GM12891 (cell line): ENCODE data around the gene RYR1.

ENCODE experiments used
- PAX5 ChIP-seq: IDR thresholded peaks from 2 replicates; pipeline ENCODE4 v1.6.1; 2011; ENCODE audit warnings: low read length, moderate library complexity, mild to moderate bottlenecking; ENCODE audit not compliant: insufficient read depth, severe bottlenecking
- POLR2A ChIP-seq: IDR thresholded peaks from 2 replicates; pipeline ENCODE4 v1.6.1; 2011; ENCODE audit warnings: low read depth, low read length, control low read depth
- POLR2AphosphoS5 ChIP-seq: IDR thresholded peaks from 2 replicates; pipeline ENCODE4 v1.6.1; 2011; ENCODE audit warnings: low read depth, low read length, control low read depth
- POU2F2 ChIP-seq: IDR thresholded peaks from 2 replicates; pipeline ENCODE4 v1.6.1; 2011; ENCODE audit warnings: low read depth, mild to moderate bottlenecking, control low read depth, low read length, moderate library complexity
- SPI1 ChIP-seq: IDR thresholded peaks from 2 replicates; pipeline ENCODE4 v1.6.1; 2011; ENCODE audit warnings: low read depth, low read length, control low read depth
- TAF1 ChIP-seq: IDR thresholded peaks from 2 replicates; pipeline ENCODE4 v1.6.1; 2011; ENCODE audit warnings: low read depth, low read length, control low read depth

DNA sequence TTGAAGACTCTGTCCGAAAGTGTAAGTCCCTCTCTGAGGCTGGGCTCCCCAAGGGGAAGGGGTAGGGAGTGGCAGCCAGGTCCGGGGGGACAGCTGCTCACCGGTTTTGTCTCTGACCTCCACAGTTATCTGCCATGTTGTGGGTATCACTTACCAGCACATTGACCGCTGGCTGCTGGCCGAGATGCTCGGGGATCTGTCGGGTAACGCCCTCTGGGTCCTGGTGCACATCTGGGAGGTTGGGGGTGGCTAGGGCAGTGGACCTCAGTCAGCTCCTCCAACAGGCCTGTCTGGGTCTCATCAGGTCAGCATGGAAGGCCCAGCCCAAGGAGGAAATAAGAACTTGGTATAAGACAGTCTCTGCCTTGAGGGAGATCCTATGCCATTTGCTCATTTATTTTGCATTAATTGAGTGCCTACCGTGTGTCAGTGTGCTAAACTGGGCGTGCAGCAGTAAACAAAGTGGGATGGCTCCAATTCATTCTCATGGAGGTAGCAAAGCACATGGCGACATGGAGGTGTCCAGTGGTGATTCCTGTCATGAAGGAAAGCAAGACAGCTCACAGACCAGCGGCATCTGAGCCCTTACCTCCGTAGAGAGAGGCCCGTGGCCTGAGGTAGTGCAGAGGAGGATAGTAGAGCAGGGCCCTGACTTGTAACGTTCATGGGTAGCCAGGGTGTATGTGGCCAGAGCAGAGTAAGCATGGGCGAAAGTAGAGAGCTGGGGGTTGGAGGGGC, 199.2 kb downstream of the RYR1 start:
- TF ChIP-seq POLR2AphosphoS5 (no peak), POLR2A (no peak), PAX5 (no peak), TAF1 (no peak), SPI1 (no peak), POU2F2 (no peak)
